HEK293 (cell line): Measurements from ENCODE around the gene SCARB2.

Experiments used
- CTCF ChIA-PET: fragments of 350-600 bp; formaldehyde crosslinking; extraction: SDS; loops from one replicate; lab custom pipeline; 2021; ENCODE audit warnings: antibody characterized with exemption; lab: Yijun Ruan, JAX
- POLR2A ChIA-PET: fragments of 300-600 bp; formaldehyde crosslinking; extraction: SDS; loops from one replicate; lab custom pipeline; 2020; ENCODE audit warnings: antibody characterized with exemption, inconsistent platforms; lab: Yijun Ruan, JAX
- H3K27ac ChIP-seq: fragments of 200-500 bp; sonication (Bioruptor generic); 2 replicates; pipeline ENCODE4 v1.5.1; 2014; ENCODE audit warnings: low read depth, low read length, control low read depth, inconsistent platforms; ENCODE audit errors: extremely low read depth
- H3K36me3 ChIP-seq, 2 experiments: fragments of 200-500 bp in 1 of 2; sonication (Bioruptor generic) in 1 of 2; 1 replicate in 1 of 2; 2 replicates in 1 of 2; pipeline ENCODE4 v1.5.1; 2014 to 2017; ENCODE audit warnings: inconsistent platforms in 2 of 2, low read length in 2 of 2; ENCODE audit not compliant: control insufficient read depth in 2 of 2, insufficient read depth in 1 of 2
- H3K4me1 ChIP-seq: fragments of 200-500 bp; sonication (Bioruptor generic); 2 replicates; pipeline ENCODE4 v1.5.1; 2014; ENCODE audit warnings: mild to moderate bottlenecking, low read length, inconsistent platforms; ENCODE audit not compliant: control insufficient read depth, insufficient read depth
- H3K4me3 ChIP-seq: 2 replicates; pipeline ENCODE4 v1.5.1; 2011; ENCODE audit warnings: low read depth, mild to moderate bottlenecking, control low read depth, low read length, moderate library complexity
- H3K9me3 ChIP-seq: fragments of 200-500 bp; sonication (Bioruptor generic); 2 replicates; pipeline ENCODE4 v1.5.1; 2014; ENCODE audit warnings: low read depth, low read length, inconsistent platforms; ENCODE audit not compliant: control insufficient read depth, insufficient read depth
- MYNN ChIP-seq: fragments of 450-650 bp; formaldehyde crosslinking; IDR thresholded peaks from 2 replicates; pipeline ENCODE4 v1.5.1; 2016; ENCODE audit warnings: missing biosample characterization, missing genetic modification characterization, borderline replicate concordance
- ZBTB8A ChIP-seq: fragments of 450-650 bp; formaldehyde crosslinking; IDR thresholded peaks from 2 replicates; pipeline ENCODE4 v1.5.1; 2016; ENCODE audit warnings: missing biosample characterization, missing genetic modification characterization
- ZNF16 ChIP-seq: fragments of 450-650 bp; formaldehyde crosslinking; IDR thresholded peaks from 2 replicates; pipeline ENCODE4 v1.5.1; 2016; ENCODE audit warnings: low read depth, missing biosample characterization, missing genetic modification characterization
- ZNF184 ChIP-seq: fragments of 450-650 bp; IDR thresholded peaks from 2 replicates; pipeline ENCODE4 v1.5.1; 2018; ENCODE audit warnings: missing biosample characterization, mild to moderate bottlenecking, missing genetic modification characterization
- ZNF223 ChIP-seq: fragments of 450-650 bp; formaldehyde crosslinking; IDR thresholded peaks from 2 replicates; pipeline ENCODE4 v1.5.1; 2016; ENCODE audit warnings: missing biosample characterization, missing genetic modification characterization
- ZNF26 ChIP-seq: fragments of 450-650 bp; formaldehyde crosslinking; IDR thresholded peaks from 2 replicates; pipeline ENCODE4 v1.5.1; 2016; ENCODE audit warnings: missing biosample characterization, missing genetic modification characterization
- ZNF404 ChIP-seq: fragments of 450-650 bp; formaldehyde crosslinking; IDR thresholded peaks from 2 replicates; pipeline ENCODE4 v1.5.1; 2017; ENCODE audit warnings: missing biosample characterization, missing genetic modification characterization
- ZNF549 ChIP-seq: fragments of 450-650 bp; IDR thresholded peaks from 2 replicates; pipeline ENCODE4 v1.5.1; 2018; ENCODE audit warnings: missing biosample characterization, missing genetic modification characterization, mild to moderate bottlenecking, inconsistent platforms, moderate library complexity
- ZNF585B ChIP-seq: fragments of 450-650 bp; formaldehyde crosslinking; IDR thresholded peaks from 2 replicates; pipeline ENCODE4 v1.5.1; 2016; ENCODE audit warnings: missing biosample characterization, missing genetic modification characterization
- ZNF830 ChIP-seq: fragments of 450-650 bp; IDR thresholded peaks from 2 replicates; pipeline ENCODE4 v1.5.0; 2018; ENCODE audit warnings: missing biosample characterization, missing genetic modification characterization, low read depth, mild to moderate bottlenecking, moderate library complexity

The SCARB2 gene

GRCh38 chr4:76117536-76117935 is 96.1 kb downstream of the SCARB2 start:
- H3K9me3 ChIP-seq: no peaks in the 10 kb centered on the region
- CTCF ChIA-PET: no interaction called here

GRCh38 chr4:76116821-76117220 is 96.8 kb downstream of the SCARB2 start:
- Histone ChIP-seq H3K36me3 (peaks cover 12 to 84% of the 10 kb centered on the region in 2 experiments), H3K4me3 (no peak overlapping the region), H3K9me3 (no peaks in the 10 kb centered on the region), H3K27ac (no peak overlapping the region), H3K4me1 (no peaks in the 10 kb centered on the region)
- CTCF ChIA-PET: no interaction called here
- POLR2A ChIA-PET: no interaction called here
- TF ChIP-seq ZNF404 (tag by site-specific recombination) (no peak), ZNF585B (tag by site-specific recombination) (no peak), ZNF223 (tag by site-specific recombination) (no peak), MYNN (tag by site-specific recombination) (no peak), ZNF830 (tag by site-specific recombination) (no peak)

More at GRCh38 chr4:76117536-76117935, 96.1 kb downstream of the SCARB2 start:
- no peak overlapping the region for H3K27ac ChIP-seq
- no peak for TF ChIP-seq ZNF26 (tag by site-specific recombination)
- TF ChIP-seq ZBTB8A: no peak
- TF ChIP-seq ZNF16 (tag by site-specific recombination): no peak
- no peak for TF ChIP-seq ZNF184 (tag by site-specific recombination)
- TF ChIP-seq ZNF549: no peak
- no peak for TF ChIP-seq ZNF585B (tag by site-specific recombination)
- H3K4me3 ChIP-seq: no peak overlapping the region
- H3K4me1 ChIP-seq: no peaks in the 10 kb centered on the region
- peaks cover 12 to 86% of the 10 kb centered on the region in 2 experiments for H3K36me3 ChIP-seq
- POLR2A ChIA-PET: no interaction called here
